HG03095 (cell line): ENCODE measurements around the gene TFIP11.
A peak's percentile ranks its signal among the peaks of the same experiment; 100 is the strongest.

Experiments used
- ATAC-seq: cut with Tn5 transposase; IDR thresholded peaks from one replicate; pipeline ENCODE4 v1.9.1; 2021; ENCODE audit warnings: moderate library complexity; ENCODE audit not compliant: unreplicated experiment

TFIP11 gene

DNA sequence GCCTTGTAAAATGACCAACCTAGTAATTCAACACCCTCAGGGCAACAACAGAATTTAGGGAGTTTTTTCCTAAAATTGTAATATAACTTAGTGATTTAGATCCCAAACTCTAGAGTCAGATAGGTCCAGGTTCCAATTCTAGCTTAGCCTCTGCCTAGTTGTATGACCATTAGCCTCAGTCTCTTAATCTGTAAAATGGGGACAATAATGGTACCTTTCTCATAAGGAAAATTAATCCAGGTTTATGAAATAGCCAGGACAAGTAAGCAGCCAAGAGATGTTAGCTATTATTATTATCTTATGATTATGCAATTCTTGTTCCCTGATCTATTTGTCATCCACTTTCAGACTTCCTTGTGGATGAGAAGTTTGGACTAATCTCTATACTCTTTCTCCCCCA, 4.1 kb downstream of the TFIP11 start:
- ATAC-seq: no peak

DNA sequence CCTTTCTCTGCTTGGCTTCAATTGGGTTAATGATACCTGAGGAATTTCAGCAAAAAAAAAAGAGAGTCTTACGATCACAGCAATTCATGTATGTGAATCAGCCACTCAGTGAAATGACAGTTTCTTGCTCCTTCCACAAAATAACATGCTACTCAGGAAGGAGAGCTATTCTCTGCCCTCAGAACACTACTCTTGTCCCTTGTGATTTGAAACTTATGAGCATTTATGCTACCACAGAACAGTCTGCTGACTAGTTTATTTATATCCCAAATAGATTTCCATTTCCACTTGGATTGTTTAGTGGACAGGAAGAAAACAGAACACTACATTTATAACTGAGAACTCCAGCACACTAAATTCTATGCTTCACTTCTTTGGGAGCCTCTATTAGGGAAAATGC, 8.5 kb downstream of the TFIP11 start:
- ATAC-seq: no peak

DNA sequence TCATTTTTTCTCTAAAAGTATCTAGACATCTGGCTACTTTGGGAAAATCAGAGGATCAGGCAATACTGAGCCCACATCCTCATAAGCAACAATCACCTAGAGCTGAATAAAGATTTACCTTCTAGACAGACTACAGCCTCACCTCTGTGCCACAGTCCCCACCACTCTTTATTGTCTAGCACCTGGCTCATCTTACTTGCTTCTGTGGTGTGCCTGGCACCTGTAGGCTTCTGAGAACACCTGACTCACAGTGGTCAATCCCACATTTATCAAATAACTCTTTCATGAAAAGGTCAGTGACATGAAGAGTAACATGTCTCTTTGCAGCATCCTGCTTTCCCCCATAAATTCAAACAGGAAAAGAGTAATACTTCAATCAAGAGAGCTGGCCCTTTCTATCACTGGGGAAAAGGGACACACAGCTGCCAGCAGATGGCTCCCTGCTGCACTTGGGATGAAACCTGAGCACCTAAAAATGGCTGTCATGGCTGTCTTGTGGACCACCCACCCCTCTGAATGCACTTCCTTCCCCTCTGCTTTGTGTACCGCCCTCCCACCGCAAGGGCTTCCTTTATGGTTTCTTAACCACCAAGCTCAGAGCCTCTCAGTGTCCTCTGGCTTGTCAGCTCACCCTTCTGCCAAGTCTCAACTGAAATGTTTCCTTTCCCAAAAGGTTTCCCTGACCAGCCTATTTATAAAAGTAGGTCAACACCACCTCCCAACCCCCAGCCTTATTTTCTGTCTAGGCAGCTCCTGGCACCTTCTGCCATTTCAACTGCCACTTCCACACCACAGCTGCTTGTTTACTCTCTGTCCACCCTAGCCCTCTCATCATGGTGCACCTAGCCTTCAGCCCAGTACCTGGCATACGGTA, 9.3 kb downstream of the TFIP11 start:
- no peak for ATAC-seq

DNA sequence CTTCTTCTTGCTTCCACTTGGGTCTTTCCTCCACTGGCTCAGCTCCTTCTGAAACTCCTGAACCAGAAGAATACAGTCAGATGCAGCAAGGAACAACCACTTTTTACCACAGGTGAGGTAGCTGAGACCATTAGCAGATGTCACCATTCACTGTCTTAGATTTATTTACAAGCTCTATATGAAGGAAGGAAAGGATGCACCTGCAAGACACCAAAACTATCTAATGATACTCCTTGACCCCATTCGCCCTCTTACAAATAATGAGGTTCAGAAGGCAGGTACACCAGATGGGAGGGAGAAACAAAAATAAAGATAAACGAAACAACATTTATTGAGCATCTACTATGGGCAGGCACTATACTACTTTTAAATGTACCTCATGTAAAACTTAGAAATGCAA, 10.3 kb downstream of the TFIP11 start:
- ATAC-seq: no peak

DNA sequence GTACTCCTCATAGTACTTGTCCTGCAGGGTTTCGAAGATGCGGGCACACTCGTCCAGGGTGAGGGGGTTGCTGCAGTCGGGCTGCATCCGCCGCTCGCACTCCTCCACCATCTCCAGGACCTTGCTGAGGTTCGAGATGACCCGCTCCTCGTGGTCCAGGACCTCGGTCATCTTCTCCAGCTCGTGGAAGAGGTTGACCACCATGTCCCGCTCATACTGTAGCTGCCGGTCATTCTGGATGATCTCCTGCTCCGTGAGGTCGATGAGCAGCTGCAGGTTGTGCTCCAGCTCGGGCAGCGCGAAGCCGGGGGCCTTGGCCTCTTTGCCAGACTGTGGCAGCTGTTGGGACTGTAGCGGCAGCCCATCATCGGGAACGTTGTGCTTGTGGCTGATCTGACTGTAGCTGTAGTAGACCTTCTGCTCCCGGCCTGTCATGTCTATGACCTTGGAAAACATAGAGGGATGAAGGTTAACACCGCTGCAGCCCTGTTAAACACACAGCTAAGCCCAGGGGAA, 13.0 kb downstream of the TFIP11 start:
- no peak for ATAC-seq

DNA sequence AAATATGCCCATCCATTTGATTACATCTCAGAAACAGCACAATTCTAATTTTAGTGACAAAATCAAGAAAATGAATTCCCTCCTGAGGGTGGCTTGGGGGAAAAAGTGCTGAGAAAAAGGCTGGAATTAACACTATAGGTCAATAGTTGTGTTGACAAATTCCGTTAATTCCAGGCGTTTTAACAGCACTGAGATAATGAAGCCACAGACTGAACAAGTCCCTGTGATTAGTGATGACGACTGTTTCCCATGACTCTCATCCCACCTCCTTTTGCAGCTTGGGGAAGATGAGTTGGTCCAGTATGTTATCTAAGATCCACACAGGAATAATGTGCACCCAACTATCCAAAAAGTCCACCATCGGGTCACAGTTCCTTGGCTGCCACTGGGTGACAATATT, 15.8 kb downstream of the TFIP11 start:
- no peak for ATAC-seq

DNA sequence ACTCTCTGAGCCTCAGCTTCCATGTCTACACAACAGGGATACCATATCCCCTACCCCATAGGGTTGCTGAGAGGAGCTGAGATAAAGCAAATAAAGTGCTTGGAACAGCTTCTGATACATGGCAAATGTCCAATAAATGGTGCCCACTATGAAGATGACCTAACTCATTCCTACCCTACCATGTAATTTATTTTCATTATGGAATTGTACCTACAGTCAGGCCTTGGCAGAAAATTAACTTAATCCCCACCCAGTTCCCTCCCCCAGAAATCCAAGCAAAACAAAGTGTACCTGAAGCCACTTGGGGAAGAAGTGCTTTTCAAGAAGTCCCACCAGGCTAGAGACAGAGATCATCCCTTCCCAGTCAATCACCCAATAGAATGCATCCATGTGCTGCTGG, 17.8 kb downstream of the TFIP11 start:
- no peak for ATAC-seq

DNA sequence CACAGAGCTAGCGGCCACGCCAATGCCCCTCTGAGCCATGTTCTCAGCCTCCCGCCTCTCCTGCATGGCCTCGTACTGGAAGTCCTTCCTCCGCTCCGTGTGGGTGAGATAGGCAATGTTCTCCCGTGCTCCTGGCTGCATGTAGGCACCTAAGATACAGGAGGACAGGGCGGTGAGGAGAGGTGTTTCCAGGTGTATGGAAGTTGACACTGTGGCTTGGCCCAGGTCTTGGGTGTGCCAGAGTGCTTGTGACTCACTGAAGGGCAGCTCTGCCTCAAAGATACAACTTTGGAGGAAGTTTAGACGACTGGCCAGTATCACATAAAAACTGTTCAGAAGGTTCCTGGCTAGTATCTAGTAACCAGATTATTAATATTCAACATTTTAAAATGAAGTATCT, 20.1 kb downstream of the TFIP11 start:
- no peak for ATAC-seq

DNA sequence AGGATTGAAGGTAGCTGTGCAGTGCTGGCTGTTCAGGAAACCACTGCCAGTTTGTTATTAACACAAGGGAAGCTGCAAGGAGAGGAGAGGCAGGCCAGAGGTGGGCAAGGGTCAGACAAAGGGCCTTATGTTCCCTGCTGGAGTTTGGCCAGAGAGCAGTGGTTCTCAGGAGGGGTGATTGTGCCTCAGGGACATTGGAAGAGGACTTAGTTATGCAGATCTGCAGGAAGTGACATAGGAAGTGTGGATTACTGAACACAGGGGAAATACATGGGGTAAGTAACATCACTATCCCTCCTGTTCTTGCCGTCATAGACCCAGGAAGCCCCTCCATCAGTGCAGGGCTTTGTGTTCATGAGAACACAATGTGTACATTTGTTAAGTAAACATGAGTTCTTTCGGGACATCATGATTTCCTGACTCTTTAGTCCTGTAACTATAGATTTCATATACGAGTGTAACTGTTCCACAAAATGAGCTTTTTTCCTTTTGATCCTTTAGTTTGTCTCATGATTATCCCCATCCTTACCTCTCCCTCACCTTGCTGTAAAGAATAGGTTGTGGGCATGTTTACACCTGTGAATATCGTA, 22.7 kb downstream of the TFIP11 start:
- ATAC-seq: no peak

DNA sequence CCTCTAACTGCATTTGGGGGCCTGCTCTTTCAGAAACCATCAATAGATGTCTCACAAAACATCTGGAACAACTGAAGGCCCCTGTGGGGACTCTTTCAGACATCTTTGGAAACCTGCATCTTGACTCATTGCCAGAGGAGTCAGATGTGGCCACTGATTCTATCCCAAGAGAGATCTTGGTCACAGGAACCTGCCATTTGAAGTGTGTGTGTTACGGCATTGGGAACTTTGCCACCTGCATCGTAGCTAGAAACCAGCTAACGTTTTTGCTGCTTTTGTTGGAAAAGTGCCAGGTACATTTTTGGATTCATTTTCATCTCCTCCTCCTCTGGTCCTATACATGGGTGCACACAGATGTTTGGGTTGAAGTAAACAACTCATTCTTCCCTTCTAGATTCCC, 24.3 kb downstream of the TFIP11 start:
- ATAC-seq: no peak

DNA sequence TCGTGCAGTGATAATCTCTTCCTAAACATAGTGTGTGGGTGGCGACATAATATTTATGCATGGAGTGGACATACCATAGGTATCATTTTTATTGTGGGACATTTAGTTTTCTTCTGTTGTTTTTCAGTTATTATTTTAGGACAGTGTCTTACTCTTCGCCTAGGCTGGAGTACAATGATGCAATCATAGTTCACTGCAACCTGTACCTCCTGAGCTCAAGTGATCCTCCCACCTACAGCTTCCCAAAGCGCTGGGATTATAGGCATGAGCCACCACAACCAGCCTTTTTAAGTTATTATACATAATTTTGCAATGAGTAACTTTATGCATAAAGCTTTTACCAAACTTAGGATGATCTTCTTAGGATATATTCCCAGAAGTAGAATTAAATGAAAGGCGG, 25.9 kb downstream of the TFIP11 start:
- no peak for ATAC-seq

DNA sequence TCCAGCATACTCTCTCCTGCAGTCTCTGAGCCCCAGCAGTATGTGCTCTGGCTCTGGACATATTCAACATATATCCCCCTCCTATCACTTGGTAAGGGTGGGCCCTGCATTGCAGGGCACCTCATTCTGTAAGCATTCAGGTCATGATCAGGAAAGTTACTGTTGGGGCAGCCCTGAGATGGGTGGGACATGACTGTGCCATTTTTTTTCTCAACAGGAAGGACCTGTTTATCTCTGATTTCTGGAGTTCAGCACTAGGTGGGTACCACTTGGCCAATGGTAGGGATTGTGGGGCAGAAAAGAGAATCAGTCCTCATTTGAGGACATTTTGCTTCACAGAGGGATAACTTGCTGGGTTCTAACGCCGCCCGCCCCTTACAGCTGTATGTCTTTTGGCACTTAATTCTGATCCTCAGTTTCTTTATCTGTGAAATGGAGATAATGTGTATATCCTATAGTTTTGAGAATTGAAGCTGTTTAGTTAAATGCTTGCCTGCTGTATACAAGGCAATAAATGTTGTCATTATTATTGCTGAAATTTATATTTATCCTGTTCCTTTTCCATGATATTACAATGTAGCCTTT, 26.4 kb downstream of the TFIP11 start:
- no peak for ATAC-seq

DNA sequence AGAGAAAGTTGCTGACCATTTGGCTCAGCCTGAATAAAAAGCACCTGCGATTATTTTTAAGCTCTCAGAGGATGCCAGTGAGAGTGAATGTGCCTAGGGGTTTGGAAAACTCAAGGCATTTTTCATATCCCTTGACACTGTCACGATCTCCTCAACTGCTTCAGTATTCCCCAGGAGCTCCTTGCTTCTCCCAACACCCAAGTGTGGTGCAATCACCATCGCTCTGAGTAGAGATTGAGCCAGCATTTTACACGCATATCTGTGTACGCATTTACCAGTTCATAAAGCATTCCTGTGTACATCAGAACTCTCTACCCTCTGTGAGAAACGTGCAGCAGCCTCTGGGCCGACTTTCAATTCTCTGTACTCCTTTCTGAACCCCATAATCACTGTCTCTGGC, 27.3 kb downstream of the TFIP11 start:
- ATAC-seq: no peak

DNA sequence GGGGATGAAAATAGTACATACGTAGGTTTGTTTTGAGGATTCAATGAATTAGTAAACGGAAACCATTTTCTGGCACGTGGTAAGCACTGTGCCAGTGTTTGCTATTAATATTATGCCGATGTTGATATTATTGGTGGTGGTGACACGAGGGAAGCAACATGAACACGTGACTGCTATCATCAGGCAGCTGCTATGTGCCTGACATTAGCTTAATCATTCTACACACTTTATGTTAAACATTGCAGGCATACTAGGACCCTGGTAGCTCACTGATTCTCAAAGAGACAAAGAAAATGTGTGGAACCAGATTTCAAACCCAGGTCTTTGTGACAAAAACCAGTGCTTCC, 27.9 kb downstream of the TFIP11 start:
- ATAC-seq: no peak

DNA sequence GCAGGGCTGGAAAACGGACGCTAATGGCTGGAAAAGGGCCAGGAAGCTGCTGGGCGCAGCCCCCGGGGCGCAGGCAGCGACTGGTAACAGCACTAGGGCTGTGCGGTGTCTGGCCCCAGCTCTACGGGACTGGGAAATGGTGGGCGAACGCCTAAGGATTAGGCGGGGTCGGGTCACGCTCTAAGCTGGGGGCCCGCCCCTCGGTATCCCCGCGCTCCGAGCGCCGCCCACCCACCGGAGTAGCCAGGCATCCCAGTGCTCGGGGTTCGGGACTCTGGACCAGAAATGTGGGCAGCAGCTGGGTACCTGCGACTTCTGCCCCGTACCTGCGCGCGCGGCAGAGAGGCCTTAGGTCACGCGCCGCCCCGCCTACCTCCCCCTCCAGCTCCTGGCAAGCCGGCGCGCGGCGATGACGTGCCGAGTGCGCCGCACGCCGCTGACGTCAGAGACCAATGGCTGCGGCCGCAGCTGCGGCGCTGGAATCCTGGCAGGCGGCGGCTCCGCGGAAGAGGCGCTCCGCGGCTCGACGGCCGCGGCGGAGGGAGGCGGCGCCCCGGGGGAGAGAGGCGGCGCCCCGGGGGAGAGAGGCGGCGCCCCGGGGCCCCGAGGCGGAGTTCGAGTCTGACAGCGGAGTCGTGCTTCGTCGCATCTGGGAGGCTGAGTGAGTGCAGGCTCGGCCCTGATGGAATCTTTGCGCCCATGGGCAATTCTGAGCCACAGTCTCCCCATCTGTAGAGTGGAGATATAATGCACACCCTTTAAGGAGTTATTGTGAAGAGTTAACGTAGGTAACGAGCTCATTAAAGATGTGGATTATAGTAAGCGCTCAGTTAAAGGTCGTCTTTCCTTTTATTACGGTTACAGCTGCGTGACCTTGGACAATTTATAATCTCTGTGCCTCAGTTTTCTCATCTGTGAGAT, 28.6 kb downstream of the TFIP11 start, which contains the start of the genes HPS4 and SRRD:
Gene HPS4 (minus strand): TSS at position 345 of the 921 bp plus-strand sequence. CDS start 2,021 bp downstream, outside the sequence.
Gene SRRD (plus strand): TSS at position 439 of the 921 bp plus-strand sequence. CDS start 14 bp downstream, at position 453.
- ATAC-seq: peak; percentile 51

DNA sequence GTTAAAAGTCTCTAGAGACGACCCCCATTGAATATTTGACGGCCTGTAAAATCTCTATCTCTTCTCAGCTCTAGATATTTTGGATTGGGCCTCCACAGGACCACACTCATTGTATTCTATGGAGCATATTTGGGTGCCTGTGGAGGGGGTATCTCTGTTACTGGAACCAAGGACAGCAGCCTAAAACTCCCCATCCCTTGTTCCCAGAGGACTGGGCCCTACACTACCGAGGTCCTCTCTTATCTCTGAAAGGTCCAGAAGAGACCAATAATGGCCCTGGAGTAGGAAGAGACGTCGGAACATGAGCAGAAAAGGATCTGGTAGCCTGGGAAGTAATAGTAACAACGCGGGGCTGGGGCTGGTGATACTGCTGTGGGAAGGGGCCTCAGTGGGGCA, 29.2 kb downstream of the TFIP11 start:
- ATAC-seq: peak; percentile 2

DNA sequence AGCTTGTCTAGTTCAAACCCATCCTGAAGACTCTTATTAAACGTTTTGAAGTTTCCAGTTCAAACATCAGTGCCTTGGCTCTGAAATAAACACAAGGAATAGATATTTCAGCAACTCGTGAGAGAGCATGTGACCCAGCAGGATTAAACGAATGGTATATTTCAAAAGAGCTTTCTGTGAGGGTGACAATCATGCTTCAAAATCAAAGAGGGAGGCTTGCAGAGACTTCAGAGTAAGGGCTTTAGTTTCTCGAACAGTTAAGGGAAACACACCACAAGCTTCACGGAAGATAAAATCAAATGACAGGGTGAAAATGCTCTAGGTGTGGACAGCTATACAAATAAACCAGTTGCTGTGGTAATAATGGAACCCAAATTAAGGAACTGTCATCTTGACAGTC, 30.1 kb downstream of the TFIP11 start:
- ATAC-seq: no peak

DNA sequence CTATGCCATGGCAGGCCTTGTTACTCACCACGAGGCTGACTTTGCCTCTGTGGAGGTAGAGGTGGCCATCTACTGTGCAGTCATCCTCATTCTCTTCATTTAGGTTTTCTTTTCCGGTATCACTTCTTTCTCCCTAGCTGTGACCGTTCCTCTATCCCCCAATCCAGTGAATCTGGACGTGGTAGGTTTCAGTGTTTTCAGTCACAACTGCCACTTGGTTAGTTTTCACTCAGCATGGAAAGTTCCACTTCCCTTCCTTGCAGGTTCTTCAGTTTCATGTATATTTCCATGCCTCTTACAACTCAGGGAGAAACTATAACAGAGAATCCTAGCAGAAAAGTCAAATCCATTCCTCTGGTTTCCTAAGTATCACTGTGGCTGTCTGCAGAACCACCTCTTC, 30.6 kb downstream of the TFIP11 start:
- no peak for ATAC-seq

DNA sequence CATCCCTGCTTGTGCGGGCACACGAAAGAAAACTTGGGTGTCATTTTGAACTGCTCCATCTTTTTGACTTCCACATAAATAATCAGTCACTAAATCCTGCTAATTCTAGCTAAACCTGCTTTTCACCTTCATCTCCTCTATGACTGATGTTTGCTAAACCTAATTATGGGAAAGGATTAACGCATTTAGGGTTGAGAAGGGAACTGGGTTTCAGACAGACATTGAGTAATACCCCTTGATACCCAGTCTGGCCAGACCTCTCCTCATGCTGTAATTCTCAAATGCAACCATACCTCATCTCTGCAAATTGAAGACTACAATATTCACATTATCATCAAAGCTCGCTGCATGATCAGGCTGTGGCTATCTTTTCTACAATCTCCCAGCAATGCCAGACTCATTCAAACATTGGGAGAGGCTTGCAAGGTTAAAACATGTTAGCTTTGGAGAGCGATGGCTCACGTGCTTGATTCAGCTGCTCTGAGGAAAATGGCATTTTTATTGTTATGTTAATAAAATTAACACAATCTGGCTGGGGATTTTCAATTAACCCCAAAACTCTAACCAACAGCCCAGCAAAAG, 31.1 kb downstream of the TFIP11 start:
- no peak for ATAC-seq

DNA sequence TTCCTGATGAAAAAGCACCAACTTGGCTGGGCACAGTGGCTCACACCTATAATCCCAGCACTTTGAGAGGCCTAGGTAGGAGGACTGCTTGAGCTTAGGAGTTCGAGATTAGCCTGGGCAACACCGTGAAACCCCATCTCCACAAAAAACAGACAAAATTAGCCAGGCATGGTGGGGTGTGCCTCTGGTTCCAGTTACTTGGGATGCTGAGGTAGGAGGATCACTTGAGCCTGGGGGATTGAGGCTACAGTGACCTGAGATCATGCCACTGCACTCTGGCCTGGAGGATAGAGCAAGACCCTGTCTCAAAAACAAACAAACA, 31.7 kb downstream of the TFIP11 start:
- no peak for ATAC-seq
